HepG2 (cell line): Measurements from ENCODE around the gene CGNL1. TPM values are rescaled to one million over a fixed set of nuclear protein-coding genes. Genes with fewer than 3 reads are reported as not detected.

Source experiments
- HNF1A ChIP-seq, 2 experiments: sonication (generic) in 1 of 2; formaldehyde crosslinking in 1 of 2; IDR thresholded peaks; 2 replicates each; pipeline versions ENCODE4 v1.4.0 to v1.6.1; 2016 to 2020; ENCODE audit warnings: borderline replicate concordance in 1 of 2, low read depth in 1 of 2, mild to moderate bottlenecking in 1 of 2, missing genetic modification reagents in 1 of 2
- THAP8 ChIP-seq: sonication (generic); formaldehyde crosslinking; IDR thresholded peaks from 2 replicates; pipeline ENCODE4 v1.5.1; 2020; ENCODE audit warnings: missing genetic modification reagents, mild to moderate bottlenecking, borderline replicate concordance
- ZBTB40 ChIP-seq, 2 experiments: fragments of 450-650 bp in 1 of 2; sonication (generic) in 1 of 2; formaldehyde crosslinking in 1 of 2; IDR thresholded peaks; 2 replicates each; pipeline versions ENCODE4 v1.6.1 to v1.8.0; 2016 to 2022; ENCODE audit warnings: antibody characterized with exemption in 1 of 2, mild to moderate bottlenecking in 1 of 2, missing genetic modification reagents in 1 of 2
- ZFP90 ChIP-seq: sonication (generic); formaldehyde crosslinking; IDR thresholded peaks from 2 replicates; pipeline ENCODE4 v1.8.0; 2022; ENCODE audit warnings: missing genetic modification reagents, mild to moderate bottlenecking, inconsistent platforms, borderline replicate concordance
- ZMAT3 ChIP-seq: sonication (generic); formaldehyde crosslinking; conservative IDR thresholded peaks from 2 replicates; pipeline ENCODE4 v1.7.0; 2021; ENCODE audit warnings: missing genetic modification reagents
- ZNF687 ChIP-seq: sonication (generic); formaldehyde crosslinking; IDR thresholded peaks from 2 replicates; pipeline ENCODE4 v1.5.1; 2020; ENCODE audit warnings: mild to moderate bottlenecking, missing genetic modification reagents, moderate library complexity
- polyA plus RNA-seq, 8 experiments: library from polyadenylated mRNA; depleted of rRNA in 3 of 8; stranded (reverse) in 7 of 8; unstranded in 1 of 8; fragments of >200 nt; fragmentation: Illumina TruSeq in 4 of 8; extraction: Trizol in 4 of 8; gene quantifications; 2 replicates each; pipeline versions ENCODE4 v1.2.1 to v1.2.3, GENCODE V29; 2011 to 2016; ENCODE audit warnings: low read depth in 4 of 8, missing spikeins in 1 of 8, mixed read lengths in 1 of 8; ENCODE audit not compliant: insufficient read depth in 1 of 8
- total RNA-seq, 5 experiments: library from RNA; depleted of rRNA; stranded (reverse); fragments of >200 nt; fragmentation: Illumina TruSeq; extraction: Trizol; gene quantifications; 2 replicates each; pipeline ENCODE4 v1.2.3, GENCODE V29; 2016; ENCODE audit warnings: low read depth in 1 of 5

The CGNL1 gene
- total and polyA plus RNA-seq, 2 of the 13 experiments (the other 11 are each of a cell fraction or from before 2014, with no cell fraction given): 5.6 to 15.6 TPM

- TF ChIP-seq HNF1A (IDR thresholded peaks at IDR 0.05; ENCODE audit: low read depth): peak; percentile 79
- TF ChIP-seq HNF1A (CRISPR knock-in tag; IDR thresholded peaks at IDR 0.05; ENCODE audit: borderline replicate concordance): peak; percentile 93
- 0 out of 2 replicates have a peak, but pooled peaks have one; percentile 39 for TF ChIP-seq ZMAT3 (CRISPR knock-in tag)
- TF ChIP-seq ZFP90 (CRISPR knock-in tag): peak; percentile 55; the same call in 1 of the 2 replicates
- peak; percentile 97 for TF ChIP-seq ZNF687 (CRISPR knock-in tag)
- no peak for TF ChIP-seq THAP8 (CRISPR knock-in tag)
- no peak for TF ChIP-seq ZBTB40 (IDR thresholded peaks at IDR 0.05)
- peak; percentile 85 for TF ChIP-seq ZBTB40 (CRISPR knock-in tag; IDR thresholded peaks at IDR 0.05)
These were observed 120.9 kb downstream of the CGNL1 start (continued) for GRCh38 chr15:57496946-57497869.
